GM19239 (cell line): Measurements from ENCODE around the gene TMEM259.
A peak's percentile ranks its signal among the peaks of the same experiment; 100 is the strongest.

Source experiments
- DNase-seq: peaks from one replicate; pipeline ENCODE4 v3.0.0; 2011; ENCODE audit warnings: low spot score; ENCODE audit not compliant: insufficient read length
- FAIRE-seq: peaks from 2 replicates; lab custom pipeline; 2011; peaks lifted over from hg19 to GRCh38; lab: Jason Lieb, UNC

Gene TMEM259

GRCh38 chr19:1004803-1005664 is 15.9 kb downstream of the TMEM259 start:
- FAIRE-seq (no peak), DNase-seq (no peak)

GRCh38 chr19:1004204-1004802 is 16.6 kb downstream of the TMEM259 start:
- no peak for FAIRE-seq
- DNase-seq, result no peak

GRCh38 chr19:1003283-1003682 is 17.6 kb downstream of the TMEM259 start:
- DNase-seq (no peak), FAIRE-seq (no peak)

- DNase-seq (no peak), FAIRE-seq (no peak)
These were observed 18.3 kb downstream of the TMEM259 start for GRCh38 chr19:1002600-1002999.

GRCh38 chr19:1001538-1002166 is 19.3 kb downstream of the TMEM259 start:
- no peak for FAIRE-seq
- DNase-seq, result peak; percentile 97

GRCh38 chr19:1000591-1001537 is 20.1 kb downstream of the TMEM259 start:
- DNase-seq (no peak), FAIRE-seq (no peak)

GRCh38 chr19:1000095-1000494 is 20.8 kb downstream of the TMEM259 start, which contains the start of gene GRIN3B:
TSS of gene GRIN3B (plus strand) at chr19:1000419. CDS start at chr19:1000438, 19 bp downstream.
- DNase-seq (peak; percentile 88), FAIRE-seq (no peak)

GRCh38 chr19:999379-999719 is 21.6 kb downstream of the TMEM259 start:
- no peak for FAIRE-seq
- no peak for DNase-seq

- no peak for DNase-seq
- FAIRE-seq, result no peak
These were observed 22.9 kb downstream of the TMEM259 start for GRCh38 chr19:998064-998463.

- DNase-seq (no peak), FAIRE-seq (peak; percentile 44)
These were observed 24.7 kb downstream of the TMEM259 start for GRCh38 chr19:996051-996838.

GRCh38 chr19:995051-995827 is 25.7 kb downstream of the TMEM259 start:
- DNase-seq (no peak), FAIRE-seq (no peak)

GRCh38 chr19:994516-994915 is 26.4 kb downstream of the TMEM259 start:
- FAIRE-seq (no peak), DNase-seq (no peak)

- DNase-seq, result no peak
- no peak for FAIRE-seq
These were observed 27.0 kb downstream of the TMEM259 start for GRCh38 chr19:993831-994393.

GRCh38 chr19:993361-993830 is 27.5 kb downstream of the TMEM259 start:
- no peak for DNase-seq

GRCh38 chr19:992670-993055 is 28.3 kb downstream of the TMEM259 start:
- no peak for DNase-seq

More at GRCh38 chr19:993361-993830, 27.5 kb downstream of the TMEM259 start:
- FAIRE-seq, result no peak

GRCh38 chr19:991932-992669 is 28.8 kb downstream of the TMEM259 start:
- FAIRE-seq (no peak), DNase-seq (no peak)

More at GRCh38 chr19:992670-993055, 28.3 kb downstream of the TMEM259 start:
- FAIRE-seq, result no peak

- DNase-seq (no peak), FAIRE-seq (no peak)
These were observed 29.6 kb downstream of the TMEM259 start for GRCh38 chr19:991174-991931.
